Activated naive CD8-positive, alpha-beta T cell treated with anti-CD3 and anti-CD28 coated beads for 36 hours (primary cell): ENCODE results near the gene PCGF3. TPM values are rescaled to one million over a fixed set of nuclear protein-coding genes. Genes with fewer than 3 reads are reported as not detected.
A peak's percentile ranks its signal among the peaks of the same experiment; 100 is the strongest.

Experiments
- DNase-seq: peaks from one replicate; pipeline ENCODE4 v3.0.0; 2021
- H3K27ac Mint-ChIP-seq: one replicate; pipeline ENCODE4 v1.8.0; 2022; ENCODE audit warnings: mild to moderate bottlenecking, moderate library complexity, mixed read lengths
- H3K27me3 Mint-ChIP-seq: one replicate; pipeline ENCODE4 v1.8.0; 2022; ENCODE audit warnings: mild to moderate bottlenecking, mixed read lengths
- H3K36me3 Mint-ChIP-seq: one replicate; pipeline ENCODE4 v1.8.0; 2021; ENCODE audit warnings: mild to moderate bottlenecking, mixed read lengths
- H3K4me1 Mint-ChIP-seq: one replicate; pipeline ENCODE4 v1.8.0; 2021; ENCODE audit warnings: mixed read lengths
- H3K4me3 Mint-ChIP-seq: one replicate; pipeline ENCODE4 v1.8.0; 2022; ENCODE audit warnings: mild to moderate bottlenecking, moderate library complexity, mixed read lengths
- H3K9me3 Mint-ChIP-seq: one replicate; pipeline ENCODE4 v1.8.0; 2022; ENCODE audit warnings: mixed read lengths
- total RNA-seq, 2 experiments: library from RNA; stranded (reverse); gene quantifications; one replicate each; pipeline ENCODE4 v1.2.3, GENCODE V29; 2021

PCGF3 gene
- total RNA-seq, 2 experiments from 2014 or later: 19.7 to 21.2 TPM

DNA sequence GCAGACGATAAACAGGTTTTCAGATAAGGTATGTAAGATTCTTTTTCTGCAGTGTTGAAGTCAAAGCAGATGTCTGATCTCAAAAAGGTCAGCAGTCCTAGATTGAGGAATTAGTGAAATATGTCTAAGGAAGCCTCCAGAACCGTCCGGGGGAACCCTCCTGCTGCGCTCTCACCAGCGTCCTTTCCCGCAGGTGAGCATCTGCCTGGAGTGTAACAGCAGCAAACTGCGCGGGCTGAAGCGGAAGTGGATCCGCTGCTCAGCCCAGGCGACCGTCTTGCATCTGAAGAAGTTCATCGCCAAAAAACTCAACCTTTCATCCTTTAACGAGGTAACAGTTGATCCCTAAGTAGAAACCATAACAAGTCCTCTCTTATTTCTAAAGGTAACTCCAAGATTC is 55.5 kb downstream of the PCGF3 start:
- Mint-ChIP-seq H3K4me3 (no peak overlapping the region), H3K36me3 (peaks cover 25% of the 10 kb centered on the region), H3K4me1 (peaks cover 2% of the 10 kb centered on the region), H3K27me3 (no peaks in the 10 kb centered on the region), H3K27ac (no peak overlapping the region), H3K9me3 (no peaks in the 10 kb centered on the region)
- DNase-seq: no peak

DNA sequence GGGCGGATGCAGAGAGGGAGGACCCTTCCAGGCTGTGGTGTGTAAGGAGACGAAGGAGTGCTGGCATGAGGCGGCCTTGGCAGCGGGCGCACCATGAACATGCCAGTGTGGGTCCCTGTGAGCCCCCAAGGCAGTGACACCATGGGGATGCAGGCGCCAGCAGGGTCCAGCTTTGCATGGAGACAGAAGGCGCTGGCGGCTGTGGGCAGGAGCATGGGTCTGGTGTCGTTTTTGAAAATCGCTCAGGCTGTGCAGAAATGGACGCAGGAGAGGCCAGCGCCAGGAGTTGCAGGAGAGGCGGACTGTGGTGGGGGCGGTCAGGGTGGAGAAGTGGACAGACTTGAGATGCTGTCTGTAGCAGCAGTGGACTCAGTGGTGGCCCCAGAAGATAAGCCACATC is 56.1 kb downstream of the PCGF3 start:
- Mint-ChIP-seq H3K27me3 (no peaks in the 10 kb centered on the region), H3K4me1 (peaks cover 3% of the 10 kb centered on the region), H3K9me3 (no peaks in the 10 kb centered on the region), H3K27ac (no peak overlapping the region), H3K4me3 (no peak overlapping the region), H3K36me3 (peaks cover 29% of the 10 kb centered on the region)
- no peak for DNase-seq

DNA sequence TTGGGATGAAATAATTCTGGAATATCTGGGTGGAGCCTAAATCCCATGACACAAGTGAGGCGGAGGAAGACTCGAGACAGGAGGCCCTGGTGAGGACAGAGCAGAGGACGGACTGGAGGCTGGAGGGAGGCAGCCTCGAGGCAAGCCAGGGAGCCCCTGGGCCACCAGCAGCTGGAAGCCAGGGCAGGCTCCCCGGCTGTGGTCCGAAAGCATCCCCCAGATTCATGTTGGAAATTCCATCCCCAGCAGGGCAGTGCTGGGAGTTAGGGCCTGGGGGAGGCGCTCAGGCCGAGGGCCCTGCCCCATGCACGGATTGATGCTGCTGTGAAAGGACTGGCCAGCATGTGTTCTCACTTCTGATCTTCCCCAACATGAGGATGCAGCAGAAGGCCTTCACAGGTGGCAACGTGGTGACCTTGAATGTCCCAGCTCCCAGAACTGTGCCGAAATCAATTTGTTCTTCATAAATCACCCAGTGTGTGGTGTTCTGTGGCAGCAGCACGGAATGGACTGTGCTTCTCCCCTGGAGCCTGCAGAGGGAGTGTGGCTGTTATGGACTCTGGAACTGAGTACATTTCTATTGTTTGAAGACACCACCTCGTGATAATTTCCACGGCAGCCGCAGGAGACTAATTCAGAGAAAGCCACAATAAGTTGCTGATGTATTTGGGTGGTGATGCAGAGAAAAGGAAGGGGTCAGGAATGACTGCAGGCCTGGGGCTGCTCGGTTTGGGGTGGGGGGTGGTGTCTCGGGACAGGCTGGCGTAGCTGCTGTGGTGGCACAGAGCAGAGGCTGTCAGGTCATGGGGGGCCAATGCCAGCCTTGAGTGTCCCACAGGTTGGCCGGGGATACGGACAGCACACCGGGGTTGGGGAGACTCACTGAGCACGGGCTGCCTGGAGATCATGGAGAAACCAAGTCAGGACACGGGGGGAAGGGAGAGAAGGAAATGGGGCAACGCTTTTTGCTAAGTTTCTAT is 56.9 kb downstream of the PCGF3 start:
- Mint-ChIP-seq H3K9me3 (no peaks in the 10 kb centered on the region), H3K4me1 (peaks cover 3% of the 10 kb centered on the region), H3K27me3 (no peaks in the 10 kb centered on the region), H3K4me3 (no peak overlapping the region), H3K36me3 (peaks cover 31% of the 10 kb centered on the region), H3K27ac (no peak overlapping the region)
- DNase-seq: no peak

DNA sequence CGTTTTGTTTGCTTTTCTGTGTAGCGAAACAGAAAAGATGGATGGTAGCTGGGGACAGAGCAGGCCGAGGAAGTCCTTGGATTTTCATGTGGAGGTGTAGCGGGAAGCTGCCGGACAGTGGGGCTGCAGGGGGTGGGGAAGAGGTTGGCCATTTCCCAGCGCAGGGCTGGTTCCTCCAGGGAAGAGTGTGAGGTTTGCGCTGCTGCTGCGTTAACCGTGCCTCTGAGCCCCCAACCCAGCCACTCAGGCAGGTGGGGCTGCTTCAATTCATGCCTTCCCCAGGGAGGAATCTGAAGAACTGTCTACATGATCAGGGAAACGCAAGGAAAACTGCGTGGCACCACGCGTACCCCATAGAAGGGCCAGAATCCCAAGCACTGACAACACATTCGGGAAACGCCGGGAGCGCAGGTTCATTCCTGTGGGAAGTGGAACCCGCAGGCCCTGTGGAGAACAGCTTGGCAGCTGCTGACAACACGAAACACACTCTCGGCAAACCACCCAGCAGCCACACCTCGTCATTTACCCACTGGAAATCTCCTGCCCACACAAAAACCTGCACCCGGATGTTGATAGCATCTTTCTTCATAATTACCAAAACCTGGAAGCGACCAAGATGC is 57.7 kb downstream of the PCGF3 start:
- H3K27ac Mint-ChIP-seq: no peak overlapping the region
- no peak overlapping the region for H3K4me3 Mint-ChIP-seq
- peaks cover 3% of the 10 kb centered on the region for H3K4me1 Mint-ChIP-seq
- no peak for DNase-seq
- no peaks in the 10 kb centered on the region for H3K27me3 Mint-ChIP-seq
- no peaks in the 10 kb centered on the region for H3K9me3 Mint-ChIP-seq
- peaks cover 31% of the 10 kb centered on the region for H3K36me3 Mint-ChIP-seq

DNA sequence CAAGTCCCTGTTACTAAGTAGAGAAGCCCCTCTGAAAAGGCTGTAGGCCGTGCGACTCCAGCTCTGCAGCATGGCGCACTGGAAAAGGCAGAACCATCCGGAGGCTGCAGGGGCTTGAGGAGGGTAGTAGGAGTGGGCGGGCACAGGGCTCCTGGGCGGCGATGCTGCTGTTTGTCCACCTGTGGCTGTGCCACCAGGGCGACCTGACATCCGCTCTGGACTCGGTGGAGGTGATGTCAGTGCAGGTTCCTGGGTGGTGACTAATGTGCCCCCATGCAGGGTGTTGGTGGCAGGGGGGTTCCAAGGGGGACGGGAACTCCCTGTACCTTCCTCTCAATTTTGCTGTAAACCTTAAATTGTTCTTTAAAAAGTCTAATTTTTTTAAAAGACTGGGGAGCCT is 58.3 kb downstream of the PCGF3 start:
- no peaks in the 10 kb centered on the region for H3K9me3 Mint-ChIP-seq
- H3K27me3 Mint-ChIP-seq: no peaks in the 10 kb centered on the region
- no peak for DNase-seq
- peaks cover 31% of the 10 kb centered on the region for H3K36me3 Mint-ChIP-seq
- H3K4me3 Mint-ChIP-seq: no peak overlapping the region
- no peak overlapping the region for H3K27ac Mint-ChIP-seq
- peaks cover 3% of the 10 kb centered on the region for H3K4me1 Mint-ChIP-seq

DNA sequence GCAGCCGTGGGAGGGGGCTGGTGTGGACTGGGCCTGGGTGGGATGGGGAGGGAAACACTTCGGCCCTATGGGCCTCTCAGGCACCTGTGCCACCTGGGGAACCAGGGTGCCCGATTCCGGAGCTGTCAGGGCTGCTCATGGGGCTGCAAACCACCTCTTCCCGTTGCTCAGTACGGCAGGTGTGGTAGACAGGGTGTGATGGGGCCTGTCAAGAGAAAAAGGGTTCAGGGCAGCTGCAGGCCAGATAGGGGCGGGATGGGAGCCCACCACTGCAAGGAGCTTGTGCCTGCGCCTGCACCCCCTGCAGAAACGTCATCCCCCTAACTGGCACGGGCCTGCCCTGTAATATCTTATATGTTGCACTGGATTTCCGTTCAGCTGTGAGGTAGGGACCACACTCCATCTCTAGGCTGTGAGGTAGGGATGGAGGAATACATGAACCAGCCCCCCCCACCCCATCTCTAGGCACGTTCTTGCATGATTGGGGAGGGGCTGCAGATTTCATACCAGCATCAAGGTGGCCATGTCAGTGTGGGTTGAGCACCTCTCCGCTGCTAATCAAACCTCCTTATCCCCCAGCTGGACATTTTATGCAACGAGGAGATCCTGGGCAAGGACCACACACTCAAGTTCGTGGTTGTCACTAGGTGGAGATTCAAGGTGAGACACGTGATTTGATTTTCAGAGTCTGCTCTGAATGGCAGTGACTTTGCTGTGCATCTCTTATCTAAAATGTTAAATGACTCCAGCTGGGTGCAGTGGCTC is 59.0 kb downstream of the PCGF3 start:
- peaks cover 4% of the 10 kb centered on the region for H3K4me1 Mint-ChIP-seq
- H3K27ac Mint-ChIP-seq: no peak overlapping the region
- no peaks in the 10 kb centered on the region for H3K27me3 Mint-ChIP-seq
- H3K36me3 Mint-ChIP-seq: peaks cover 34% of the 10 kb centered on the region
- no peak for DNase-seq
- no peaks in the 10 kb centered on the region for H3K9me3 Mint-ChIP-seq
- H3K4me3 Mint-ChIP-seq: no peak overlapping the region

DNA sequence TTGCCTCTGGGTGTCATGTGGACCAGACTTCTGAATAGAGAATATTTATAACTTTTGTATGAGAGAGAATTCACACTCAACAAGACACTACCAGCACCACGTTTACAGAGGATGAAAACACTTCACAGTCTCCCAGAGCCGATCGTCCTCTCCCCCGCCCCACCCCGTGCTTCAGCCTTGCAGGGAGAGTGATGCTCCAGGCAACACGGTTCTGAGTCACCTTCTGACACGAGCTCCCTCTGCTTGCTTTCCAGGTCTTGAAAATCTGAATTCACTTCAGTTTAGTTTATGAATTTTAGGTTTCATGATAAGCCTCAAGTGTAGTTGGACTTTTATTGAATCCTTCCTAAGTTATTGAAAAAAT is 60.5 kb downstream of the PCGF3 start:
- Mint-ChIP-seq H3K9me3 (no peaks in the 10 kb centered on the region), H3K4me1 (peaks cover 5% of the 10 kb centered on the region)

DNA sequence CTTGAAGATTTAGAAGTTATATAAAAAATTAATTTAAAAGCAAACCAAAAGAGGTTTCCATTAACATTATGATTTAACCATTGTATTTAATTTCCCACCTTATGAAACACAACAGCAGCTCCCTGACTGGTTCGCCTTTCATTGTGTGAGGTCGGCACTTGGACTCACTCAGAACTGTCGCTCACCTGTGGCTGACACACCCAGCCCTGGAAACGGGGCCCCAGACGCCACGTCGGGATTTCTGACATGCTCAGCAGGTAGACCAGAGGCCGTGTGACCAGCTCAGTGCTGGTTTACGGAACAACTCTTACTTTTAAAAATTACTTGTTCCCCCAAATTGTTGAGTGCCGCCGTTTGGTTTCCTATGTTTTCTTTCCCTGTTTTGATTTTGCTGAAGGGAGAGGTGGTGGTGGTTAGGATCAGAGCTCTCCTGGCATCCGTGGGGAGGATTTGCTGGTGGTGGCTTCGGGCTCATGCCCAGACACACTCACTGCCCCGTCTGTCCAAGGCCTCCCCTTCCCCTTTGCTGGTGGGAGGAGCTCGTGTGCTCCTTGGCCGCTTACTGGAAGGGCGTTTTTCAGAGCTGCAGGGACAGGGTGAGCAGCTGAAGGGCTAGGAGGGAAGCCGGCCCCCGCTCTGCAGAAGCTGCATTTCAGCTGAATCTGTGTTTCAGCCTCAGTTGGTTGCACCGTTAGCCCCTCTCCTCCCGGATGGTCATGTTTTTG is 61.1 kb downstream of the PCGF3 start:
- peak overlapping the region; percentile 40 for H3K27ac Mint-ChIP-seq
- H3K9me3 Mint-ChIP-seq: no peaks in the 10 kb centered on the region
- peaks cover 5% of the 10 kb centered on the region for H3K4me1 Mint-ChIP-seq
- DNase-seq: no peak
- no peak overlapping the region for H3K4me3 Mint-ChIP-seq
- peaks cover 40% of the 10 kb centered on the region for H3K36me3 Mint-ChIP-seq
- H3K27me3 Mint-ChIP-seq: no peaks in the 10 kb centered on the region

More for the DNA sequence above, 60.5 kb downstream of the PCGF3 start:
- Mint-ChIP-seq H3K27ac (no peak overlapping the region), H3K36me3 (peaks cover 44% of the 10 kb centered on the region), H3K27me3 (no peaks in the 10 kb centered on the region), H3K4me3 (no peak overlapping the region)
- DNase-seq: no peak

DNA sequence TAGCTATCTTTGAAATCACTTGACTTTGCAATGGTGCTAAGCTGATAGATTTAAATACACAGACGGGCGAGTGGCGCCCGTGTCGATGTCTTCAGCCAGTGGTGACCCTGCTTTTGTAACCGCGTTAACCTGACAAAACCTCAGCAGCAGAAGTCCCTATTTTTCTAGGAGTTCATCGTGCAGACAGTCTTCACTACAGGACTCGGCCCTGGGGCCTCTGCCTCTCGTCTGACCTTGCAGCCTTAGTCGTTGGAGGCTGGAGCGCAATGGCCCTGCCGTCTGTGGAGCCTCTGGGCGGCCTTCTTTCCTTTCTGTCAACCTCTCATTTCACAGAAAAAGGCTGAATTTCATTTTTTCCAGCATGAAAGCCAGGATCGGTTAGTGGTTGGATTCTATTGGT is 62.4 kb downstream of the PCGF3 start:
- DNase-seq: no peak
- H3K4me3 Mint-ChIP-seq: no peak overlapping the region
- H3K4me1 Mint-ChIP-seq: peaks cover 5% of the 10 kb centered on the region
- no peaks in the 10 kb centered on the region for H3K9me3 Mint-ChIP-seq
- no peaks in the 10 kb centered on the region for H3K27me3 Mint-ChIP-seq
- peaks cover 33% of the 10 kb centered on the region for H3K36me3 Mint-ChIP-seq
- no peak overlapping the region for H3K27ac Mint-ChIP-seq

DNA sequence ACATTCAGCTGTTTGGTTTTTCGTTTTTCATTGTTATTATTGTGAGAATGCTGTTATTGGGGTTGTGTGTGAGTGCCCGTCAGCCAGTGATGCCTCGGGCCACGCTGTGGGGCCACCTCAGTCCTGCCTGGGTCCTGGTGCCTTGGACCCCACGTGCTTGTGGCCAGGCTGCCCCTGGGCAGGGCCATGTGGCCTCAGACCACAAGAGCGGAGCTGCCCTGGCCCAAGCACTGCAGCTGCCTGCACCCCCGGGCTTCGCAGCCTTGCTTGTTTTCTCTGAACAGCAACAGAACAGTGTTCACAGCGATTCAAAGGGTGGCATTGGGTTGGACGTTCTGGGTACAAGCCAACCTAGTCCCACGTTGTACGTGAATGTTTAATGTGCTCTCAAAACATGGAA is 63.4 kb downstream of the PCGF3 start:
- Mint-ChIP-seq H3K27me3 (no peaks in the 10 kb centered on the region), H3K4me1 (peaks cover 5% of the 10 kb centered on the region), H3K4me3 (no peak overlapping the region), H3K27ac (no peak overlapping the region), H3K36me3 (peaks cover 29% of the 10 kb centered on the region), H3K9me3 (no peaks in the 10 kb centered on the region)
- DNase-seq: no peak

DNA sequence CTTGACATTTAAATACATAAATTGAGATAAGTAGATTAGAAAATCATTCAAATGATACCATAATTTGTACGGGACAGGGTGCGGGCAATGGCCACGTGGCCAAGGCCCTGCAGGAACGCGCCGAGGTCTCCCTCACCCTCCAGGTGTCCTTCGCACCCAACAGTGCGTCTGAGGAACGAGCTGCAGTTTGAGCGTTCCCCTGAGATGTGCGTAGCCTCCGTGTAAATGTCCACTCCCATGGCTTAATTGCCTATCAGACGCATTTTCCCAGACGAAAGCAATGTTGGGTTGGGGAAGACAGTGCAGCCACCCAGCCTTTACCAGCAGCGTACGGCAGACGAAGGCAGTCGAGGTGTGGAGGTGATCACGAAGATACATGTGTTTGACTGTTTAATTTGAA is 63.9 kb downstream of the PCGF3 start:
- H3K36me3 Mint-ChIP-seq: peaks cover 34% of the 10 kb centered on the region
- no peak for DNase-seq
- no peaks in the 10 kb centered on the region for H3K9me3 Mint-ChIP-seq
- H3K4me3 Mint-ChIP-seq: no peak overlapping the region
- H3K27me3 Mint-ChIP-seq: no peaks in the 10 kb centered on the region
- no peak overlapping the region for H3K27ac Mint-ChIP-seq
- peaks cover 9% of the 10 kb centered on the region for H3K4me1 Mint-ChIP-seq

DNA sequence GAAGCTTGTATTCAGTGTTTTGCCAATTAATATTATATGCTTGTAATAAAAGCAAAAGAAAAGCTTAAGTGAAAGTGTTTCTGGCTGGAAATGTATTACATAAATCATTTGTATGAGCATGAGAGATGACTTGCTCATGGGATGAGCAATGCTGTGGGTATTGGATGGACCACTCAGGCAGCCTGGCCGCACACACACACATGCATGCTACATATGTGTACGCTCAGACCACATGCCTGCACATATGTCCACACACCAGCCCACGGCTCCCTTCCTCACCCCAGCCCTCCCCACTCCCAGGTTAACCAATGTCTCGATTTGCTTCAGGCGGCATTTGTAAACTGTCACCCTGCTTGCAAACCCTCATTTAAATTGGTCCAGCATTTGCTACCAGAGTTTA is 64.4 kb downstream of the PCGF3 start:
- peaks cover 34% of the 10 kb centered on the region for H3K36me3 Mint-ChIP-seq
- no peaks in the 10 kb centered on the region for H3K27me3 Mint-ChIP-seq
- H3K4me1 Mint-ChIP-seq: peaks cover 13% of the 10 kb centered on the region
- H3K4me3 Mint-ChIP-seq: no peak overlapping the region
- no peaks in the 10 kb centered on the region for H3K9me3 Mint-ChIP-seq
- H3K27ac Mint-ChIP-seq: no peak overlapping the region
- DNase-seq: no peak

DNA sequence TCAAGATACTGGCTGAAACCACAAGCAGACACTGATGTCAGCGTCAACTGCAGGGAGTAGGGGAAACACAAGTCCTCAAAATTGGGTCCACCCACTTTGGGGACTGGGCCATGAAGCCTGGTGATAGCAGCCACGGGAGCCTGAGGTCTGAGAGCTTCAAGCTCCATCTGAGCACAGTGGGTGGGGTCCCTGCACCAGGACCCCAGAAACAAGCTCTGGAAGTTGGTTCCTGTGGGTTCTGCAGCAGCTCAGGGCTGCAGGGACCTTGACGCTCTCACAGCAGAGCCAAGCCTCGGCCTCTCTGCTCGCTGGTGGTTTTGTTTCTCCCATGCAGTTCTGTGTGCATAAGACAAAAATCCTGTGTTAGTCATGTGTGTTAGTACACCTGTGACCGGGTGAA is 65.8 kb downstream of the PCGF3 start:
- Mint-ChIP-seq H3K27ac (no peak overlapping the region), H3K9me3 (no peaks in the 10 kb centered on the region), H3K4me1 (peaks cover 24% of the 10 kb centered on the region), H3K4me3 (no peak overlapping the region), H3K27me3 (no peaks in the 10 kb centered on the region), H3K36me3 (peaks cover 41% of the 10 kb centered on the region)
- DNase-seq: no peak

DNA sequence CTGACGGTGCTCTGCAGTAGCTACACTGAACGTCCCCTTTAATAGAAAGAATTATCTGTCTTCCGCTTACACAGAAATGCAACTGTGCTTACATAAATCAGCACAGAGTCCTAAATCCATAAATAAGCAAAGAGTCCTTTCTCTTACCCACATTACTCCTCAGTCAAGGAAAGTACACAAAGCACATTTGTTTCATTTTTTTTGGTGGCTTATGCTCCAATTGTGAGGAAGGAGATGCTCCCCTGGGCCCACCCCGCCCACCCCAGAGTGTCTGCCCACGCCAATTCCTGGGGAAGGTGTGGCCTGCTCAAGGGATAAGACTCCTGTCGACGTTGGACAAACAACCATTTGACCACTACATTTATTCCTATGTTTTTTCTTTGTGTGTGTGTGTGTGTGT is 66.5 kb downstream of the PCGF3 start:
- Mint-ChIP-seq H3K36me3 (peaks cover 42% of the 10 kb centered on the region), H3K4me3 (no peak overlapping the region), H3K9me3 (no peaks in the 10 kb centered on the region), H3K27ac (no peak overlapping the region), H3K27me3 (no peaks in the 10 kb centered on the region), H3K4me1 (peaks cover 26% of the 10 kb centered on the region)
- DNase-seq: no peak

DNA sequence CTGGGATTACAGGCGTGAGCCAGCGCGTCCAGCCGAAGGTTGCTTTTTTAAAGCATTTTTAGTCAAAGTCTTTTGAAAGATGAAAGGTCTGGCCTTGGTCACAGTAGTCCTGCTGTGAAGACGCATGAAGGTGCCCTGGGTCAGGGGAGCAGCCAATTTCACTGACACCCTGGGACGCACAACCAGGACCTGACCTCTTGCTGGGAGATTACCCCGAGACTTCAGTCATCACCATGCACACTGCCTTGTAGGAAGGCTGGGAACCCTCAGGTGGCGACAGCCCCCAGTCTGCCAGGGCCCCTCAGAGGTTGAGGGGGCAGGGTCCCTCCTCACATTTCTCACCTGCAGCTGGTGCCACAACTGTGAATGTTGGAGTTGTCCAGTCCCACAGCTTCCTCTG is 67.1 kb downstream of the PCGF3 start:
- Mint-ChIP-seq H3K27ac (no peak overlapping the region), H3K36me3 (peaks cover 47% of the 10 kb centered on the region), H3K27me3 (no peaks in the 10 kb centered on the region)

More for the DNA sequence above, 67.1 kb downstream of the PCGF3 start:
- H3K4me3 Mint-ChIP-seq: no peak overlapping the region
- peaks cover 30% of the 10 kb centered on the region for H3K4me1 Mint-ChIP-seq
- no peaks in the 10 kb centered on the region for H3K9me3 Mint-ChIP-seq
- DNase-seq: no peak
